ACC112 (cell line): ENCODE results near the gene NUCB1.
"Not testable (repeated sequence)": the region's sequence is repeated elsewhere in the genome, so short reads cannot be mapped to it uniquely, and the experiment has no call there.

Experiments
- H2AFZ ChIP-seq: fragments of 200-600 bp; sonication (generic); one replicate; pipeline ENCODE4 v1.6.0; 2017; ENCODE audit warnings: antibody characterized with exemption, low read length; ENCODE audit not compliant: unreplicated experiment
- H3K27ac ChIP-seq: fragments of 200-600 bp; sonication (generic); 2 replicates; pipeline ENCODE4 v1.5.1; 2014; ENCODE audit warnings: low read depth, mild to moderate bottlenecking, antibody characterized with exemption, low read length, moderate library complexity
- H3K27me3 ChIP-seq: fragments of 200-600 bp; sonication (generic); 2 replicates; pipeline ENCODE4 v1.6.1; 2014; ENCODE audit warnings: mild to moderate bottlenecking, antibody characterized with exemption, low read length, moderate library complexity, mixed read lengths; ENCODE audit not compliant: insufficient read depth
- H3K36me3 ChIP-seq: fragments of 200-600 bp; sonication (generic); 2 replicates; pipeline ENCODE4 v1.6.1; 2016; ENCODE audit warnings: mild to moderate bottlenecking, antibody characterized with exemption, low read length, moderate library complexity, mixed read lengths; ENCODE audit not compliant: insufficient read depth
- H3K4me1 ChIP-seq: fragments of 200-600 bp; sonication (generic); one replicate; pipeline ENCODE4 v1.6.1; 2016; ENCODE audit warnings: low read length, mixed read lengths; ENCODE audit not compliant: insufficient read depth, unreplicated experiment, control insufficient read depth
- H3K4me3 ChIP-seq: fragments of 200-600 bp; sonication (generic); 2 replicates; pipeline ENCODE4 v1.5.1; 2014; ENCODE audit warnings: mild to moderate bottlenecking, low read depth, low read length
- H3K79me2 ChIP-seq: fragments of 200-600 bp; sonication (generic); one replicate; pipeline ENCODE4 v1.6.0; 2016; ENCODE audit warnings: low read length; ENCODE audit not compliant: control insufficient read depth, unreplicated experiment, insufficient read depth

The NUCB1 gene

GRCh38 chr19:48922548-48923490 lies 22.7 kb downstream of the NUCB1 start:
- Histone ChIP-seq H2AFZ (no peak overlapping the region), H3K36me3 (no peaks in the 10 kb centered on the region), H3K27me3 (no peaks in the 10 kb centered on the region), H3K4me3 (no peak overlapping the region), H3K27ac (no peak overlapping the region), H3K79me2 (no peaks in the 10 kb centered on the region), H3K4me1 (peaks cover 19% of the 10 kb centered on the region)

GRCh38 chr19:48925240-48925843 lies 25.2 kb downstream of the NUCB1 start:
- Histone ChIP-seq H3K4me3 (no peak overlapping the region), H3K36me3 (no peaks in the 10 kb centered on the region), H3K27ac (peak overlapping the region; percentile 59), H3K79me2 (no peaks in the 10 kb centered on the region), H2AFZ (no peak overlapping the region), H3K27me3 (no peaks in the 10 kb centered on the region), H3K4me1 (peaks cover 19% of the 10 kb centered on the region)

- not testable (repeated sequence) for H3K36me3 ChIP-seq, H3K27me3 ChIP-seq, H2AFZ ChIP-seq, H3K79me2 ChIP-seq, H3K4me3 ChIP-seq
- peak overlapping the region; percentile 80; the same call in 1 of the 2 replicates for H3K27ac ChIP-seq
- H3K4me1 ChIP-seq: peaks cover 19% of the 10 kb centered on the region
These were observed 25.8 kb downstream of the NUCB1 start for GRCh38 chr19:48925890-48926289.

GRCh38 chr19:48926909-48927308 lies 26.8 kb downstream of the NUCB1 start:
- no peaks in the 10 kb centered on the region for H3K27me3 ChIP-seq
- H3K36me3 ChIP-seq: no peaks in the 10 kb centered on the region
- H3K4me3 ChIP-seq: no peak overlapping the region
- no peaks in the 10 kb centered on the region for H3K79me2 ChIP-seq
- peak overlapping the region; percentile 80 for H3K27ac ChIP-seq
- H2AFZ ChIP-seq: no peak overlapping the region
- H3K4me1 ChIP-seq: peaks cover 19% of the 10 kb centered on the region

GRCh38 chr19:48927692-48928091 lies 27.6 kb downstream of the NUCB1 start:
- not testable (repeated sequence) for H3K79me2 ChIP-seq, H3K36me3 ChIP-seq, H3K27me3 ChIP-seq, H2AFZ ChIP-seq, H3K4me3 ChIP-seq
- H3K4me1 ChIP-seq: peaks cover 19% of the 10 kb centered on the region
- peak overlapping the region; percentile 80; the same call in 1 of the 2 replicates for H3K27ac ChIP-seq

GRCh38 chr19:48928164-48929025 lies 28.3 kb downstream of the NUCB1 start:
- H3K27ac ChIP-seq: no peak overlapping the region
- no peak overlapping the region for H2AFZ ChIP-seq
- no peak overlapping the region for H3K4me3 ChIP-seq
- H3K36me3 ChIP-seq: no peaks in the 10 kb centered on the region
- no peaks in the 10 kb centered on the region for H3K27me3 ChIP-seq
- H3K79me2 ChIP-seq: no peaks in the 10 kb centered on the region
- peaks cover 23% of the 10 kb centered on the region for H3K4me1 ChIP-seq

GRCh38 chr19:48933382-48933932 lies 33.3 kb downstream of the NUCB1 start, which contains the start of gene DHDH:
Gene DHDH, plus strand, starts transcription at chr19:48933699. Its CDS starts 23 bp downstream, at chr19:48933722.
- peaks cover 4% of the 10 kb centered on the region for H3K4me1 ChIP-seq
- H3K36me3 ChIP-seq: no peaks in the 10 kb centered on the region
- H3K4me3 ChIP-seq: peak within 1 kb of the TSS; percentile 71
- H3K79me2 ChIP-seq: no peaks in the 10 kb centered on the region
- no peaks in the 10 kb centered on the region for H3K27me3 ChIP-seq
- no peak within 1 kb of the TSS for H3K27ac ChIP-seq
- H2AFZ ChIP-seq: peak within 1 kb of the TSS; percentile 76

GRCh38 chr19:48934837-48935236 lies 34.7 kb downstream of the NUCB1 start:
- H3K27me3 ChIP-seq: no peaks in the 10 kb centered on the region
- H2AFZ ChIP-seq: no peak overlapping the region
- no peaks in the 10 kb centered on the region for H3K79me2 ChIP-seq
- H3K4me3 ChIP-seq: no peak overlapping the region
- no peak overlapping the region for H3K27ac ChIP-seq
- H3K4me1 ChIP-seq: peaks cover 4% of the 10 kb centered on the region
- H3K36me3 ChIP-seq: no peaks in the 10 kb centered on the region

GRCh38 chr19:48935864-48936263 lies 35.8 kb downstream of the NUCB1 start:
- no peaks in the 10 kb centered on the region for H3K36me3 ChIP-seq
- peaks cover 4% of the 10 kb centered on the region for H3K4me1 ChIP-seq
- H3K79me2 ChIP-seq: no peaks in the 10 kb centered on the region
- no peaks in the 10 kb centered on the region for H3K27me3 ChIP-seq
- H3K27ac ChIP-seq: no peak overlapping the region
- H3K4me3 ChIP-seq: no peak overlapping the region
- no peak overlapping the region for H2AFZ ChIP-seq

- H3K4me3 ChIP-seq: no peak overlapping the region
- H3K79me2 ChIP-seq: no peaks in the 10 kb centered on the region
- H3K27me3 ChIP-seq: no peaks in the 10 kb centered on the region
- H3K27ac ChIP-seq: no peak overlapping the region
- no peaks in the 10 kb centered on the region for H3K4me1 ChIP-seq
- no peak overlapping the region for H2AFZ ChIP-seq
- H3K36me3 ChIP-seq: no peaks in the 10 kb centered on the region
These were observed 38.1 kb downstream of the NUCB1 start for GRCh38 chr19:48938256-48938655.
